GM12878 (cell line): ENCODE results near the gene COX11.

Source experiments
- BHLHE40 ChIP-seq, 2 experiments: fragments of 450-650 bp in 1 of 2; IDR thresholded peaks; 2 replicates each; pipeline ENCODE4 v1.6.1; 2011 to 2017; ENCODE audit warnings: low read depth in 2 of 2, borderline replicate concordance in 1 of 2, improper control_type of control experiment in 1 of 2, low read length in 1 of 2, mild to moderate bottlenecking in 1 of 2
- CHD1 ChIP-seq: IDR thresholded peaks from 2 replicates; pipeline ENCODE4 v1.6.1; 2012; ENCODE audit warnings: low read depth, low read length, improper control_type of control experiment
- CTCF ChIP-seq, 3 experiments: IDR thresholded peaks in 2 of 3; conservative IDR thresholded peaks in 1 of 3; 2 replicates each; pipeline ENCODE4 v1.5.1; 2011; ENCODE audit warnings: low read depth in 3 of 3, low read length in 3 of 3, mild to moderate bottlenecking in 3 of 3, control low read depth in 2 of 3, moderate library complexity in 2 of 3, inconsistent platforms in 1 of 3, mixed read lengths in 1 of 3; ENCODE audit not compliant: control insufficient read depth in 2 of 3, insufficient read depth in 1 of 3; ENCODE audit errors: extremely low read depth in 1 of 3
- JUNB ChIP-seq: IDR thresholded peaks from 2 replicates; pipeline ENCODE4 v1.6.1; 2016; ENCODE audit warnings: antibody characterized with exemption, mild to moderate bottlenecking
- NFYA ChIP-seq: IDR thresholded peaks from 2 replicates; pipeline ENCODE4 v1.6.1; 2011; ENCODE audit warnings: low read depth, mild to moderate bottlenecking, low read length, improper control_type of control experiment, borderline replicate concordance
- SREBF1 ChIP-seq: IDR thresholded peaks from 2 replicates; pipeline ENCODE4 v1.6.1; 2012; ENCODE audit warnings: mild to moderate bottlenecking, low read length
- SUZ12 ChIP-seq: fragments of 200-600 bp; sonication (generic); IDR thresholded peaks from one replicate; pipeline ENCODE4 v1.6.1; 2018; ENCODE audit warnings: antibody characterized with exemption, mild to moderate bottlenecking; ENCODE audit not compliant: unreplicated experiment
- USF2 ChIP-seq: IDR thresholded peaks from 2 replicates; pipeline ENCODE4 v1.6.1; 2011; ENCODE audit warnings: low read depth, low read length, improper control_type of control experiment, borderline replicate concordance

GRCh38 chr17:54985476-54985875, 17.0 kb upstream of the COX11 start:
- TF ChIP-seq JUNB (no peak), CHD1 (no peak), SUZ12 (no peak), CTCF (IDR thresholded peaks at IDR 0.05 in 2 of 3, conservative IDR thresholded peaks at IDR 0.05 in 1 of 3; ENCODE audit: control insufficient read depth in 2 of 3, extremely low read depth in 1 of 3, insufficient read depth in 1 of 3, low read depth in 3 of 3, low read length in 3 of 3) (no peak), SREBF1 (no peak), USF2 (no peak), BHLHE40 (IDR thresholded peaks at IDR 0.05; ENCODE audit: borderline replicate concordance in 1 of 2, low read depth in 2 of 2, low read length in 1 of 2) (no peak), NFYA (no peak)
